IPS-15b (cell line): ENCODE measurements around the gene PCDH11Y.
"Not testable (repeated sequence)": the region's sequence is repeated elsewhere in the genome, so short reads cannot be mapped to it uniquely, and the experiment has no call there.

ENCODE experiments used
- H3K27me3 ChIP-seq: one replicate; pipeline ENCODE4 v1.6.1; 2013; ENCODE audit warnings: low read length; ENCODE audit not compliant: control insufficient read depth, insufficient read depth
- H3K36me3 ChIP-seq: one replicate; pipeline ENCODE4 v1.6.1; 2013; ENCODE audit warnings: low read length; ENCODE audit not compliant: control insufficient read depth, insufficient read depth
- H3K4me1 ChIP-seq: one replicate; pipeline ENCODE4 v1.6.1; 2013; ENCODE audit warnings: mild to moderate bottlenecking, low read length; ENCODE audit not compliant: control insufficient read depth, insufficient read depth
- H3K4me3 ChIP-seq: one replicate; pipeline ENCODE4 v1.5.1; 2013; ENCODE audit warnings: low read depth, low read length
- H3K9ac ChIP-seq: one replicate; pipeline ENCODE4 v1.6.1; 2013; ENCODE audit warnings: low read depth, mild to moderate bottlenecking, low read length
- H3K9me3 ChIP-seq: one replicate; pipeline ENCODE4 v1.6.1; 2013; ENCODE audit warnings: mild to moderate bottlenecking, low read length; ENCODE audit not compliant: control insufficient read depth, insufficient read depth

Gene PCDH11Y

GRCh38 chrY:5000057-5000456, at the start of gene PCDH11Y:
TSS of gene PCDH11Y (plus strand) at chrY:5000296. CDS start at chrY:5057100, 56,804 bp downstream.
- H3K27me3 ChIP-seq, H3K9ac ChIP-seq, H3K9me3 ChIP-seq, H3K36me3 ChIP-seq, H3K4me1 ChIP-seq, H3K4me3 ChIP-seq: not testable (repeated sequence)

GRCh38 chrY:4967894-4968293, 32.2 kb upstream of the PCDH11Y start:
- H3K27me3 ChIP-seq, H3K4me1 ChIP-seq: not testable (repeated sequence)

GRCh38 chrY:4991743-4992400, 8.2 kb upstream of the PCDH11Y start:
- H3K36me3 ChIP-seq, H3K9me3 ChIP-seq, H3K4me1 ChIP-seq, H3K4me3 ChIP-seq, H3K9ac ChIP-seq, H3K27me3 ChIP-seq: not testable (repeated sequence)

More at GRCh38 chrY:4967894-4968293, 32.2 kb upstream of the PCDH11Y start:
- H3K36me3 ChIP-seq, H3K4me3 ChIP-seq, H3K9ac ChIP-seq, H3K9me3 ChIP-seq: not testable (repeated sequence)

GRCh38 chrY:4994892-4995291, 5.2 kb upstream of the PCDH11Y start:
- H3K9me3 ChIP-seq, H3K36me3 ChIP-seq, H3K9ac ChIP-seq, H3K27me3 ChIP-seq, H3K4me1 ChIP-seq, H3K4me3 ChIP-seq: not testable (repeated sequence)

- H3K4me1 ChIP-seq, H3K27me3 ChIP-seq, H3K9ac ChIP-seq, H3K4me3 ChIP-seq, H3K9me3 ChIP-seq, H3K36me3 ChIP-seq: not testable (repeated sequence)
Observed at GRCh38 chrY:5002476-5003184, 2.5 kb downstream of the PCDH11Y start.

- not testable (repeated sequence) for H3K27me3 ChIP-seq, H3K36me3 ChIP-seq, H3K4me1 ChIP-seq, H3K9ac ChIP-seq, H3K9me3 ChIP-seq, H3K4me3 ChIP-seq
Observed at GRCh38 chrY:5038972-5039523, 39.0 kb downstream of the PCDH11Y start.

- H3K4me1 ChIP-seq, H3K27me3 ChIP-seq, H3K9ac ChIP-seq: not testable (repeated sequence)
Observed at GRCh38 chrY:5083017-5083416, 82.9 kb downstream of the PCDH11Y start.

GRCh38 chrY:5182998-5183397, 182.9 kb downstream of the PCDH11Y start:
- not testable (repeated sequence) for H3K36me3 ChIP-seq, H3K4me3 ChIP-seq, H3K9ac ChIP-seq, H3K27me3 ChIP-seq, H3K9me3 ChIP-seq, H3K4me1 ChIP-seq

More at GRCh38 chrY:5083017-5083416, 82.9 kb downstream of the PCDH11Y start:
- not testable (repeated sequence) for H3K36me3 ChIP-seq, H3K4me3 ChIP-seq, H3K9me3 ChIP-seq

GRCh38 chrY:5215116-5215515, 215.0 kb downstream of the PCDH11Y start:
- not testable (repeated sequence) for H3K4me3 ChIP-seq, H3K27me3 ChIP-seq, H3K9ac ChIP-seq, H3K36me3 ChIP-seq, H3K9me3 ChIP-seq, H3K4me1 ChIP-seq

- not testable (repeated sequence) for H3K4me1 ChIP-seq, H3K4me3 ChIP-seq, H3K9me3 ChIP-seq, H3K36me3 ChIP-seq, H3K27me3 ChIP-seq, H3K9ac ChIP-seq
Observed at GRCh38 chrY:5324931-5325330, 324.8 kb downstream of the PCDH11Y start.

GRCh38 chrY:5342220-5342619, 342.1 kb downstream of the PCDH11Y start:
- not testable (repeated sequence) for H3K9me3 ChIP-seq, H3K9ac ChIP-seq, H3K36me3 ChIP-seq, H3K4me1 ChIP-seq, H3K27me3 ChIP-seq, H3K4me3 ChIP-seq

GRCh38 chrY:5543705-5544104, 543.6 kb downstream of the PCDH11Y start:
- H3K36me3 ChIP-seq, H3K4me3 ChIP-seq, H3K9me3 ChIP-seq, H3K4me1 ChIP-seq, H3K9ac ChIP-seq, H3K27me3 ChIP-seq: not testable (repeated sequence)
